Left lung (tissue), 10 donors: ENCODE measurements around the gene NAALADL2. TPM values are rescaled to one million over a fixed set of nuclear protein-coding genes. Genes with fewer than 3 reads are reported as not detected.

Experiments used
- ATAC-seq: fragments of 200-7000 bp; cut with Tn5 transposase; one replicate; pipeline ENCODE4 v1.9.1; 2020; ENCODE audit warnings: moderate library complexity
- DNase-seq, 4 donors: peaks; one replicate each; pipeline ENCODE4 v3.0.0-alpha.2; 2013 to 2020
- H3K27ac ChIP-seq, 2 donors: fragments of 200-600 bp; sonication (generic) in 1 of 2; one replicate each; pipeline versions ENCODE4 v1.5.0 to v1.8.0; 2020 to 2021
- H3K27me3 ChIP-seq, 2 donors: fragments of 200-600 bp; sonication (generic) in 1 of 2; one replicate each; pipeline versions ENCODE4 v1.5.0 to v1.8.0; 2020 to 2021
- H3K36me3 ChIP-seq, 2 donors: fragments of 200-600 bp; sonication (generic) in 1 of 2; one replicate each; pipeline versions ENCODE4 v1.5.0 to v1.8.0; 2020 to 2021
- H3K4me1 ChIP-seq, 2 donors: fragments of 200-600 bp; one replicate each; pipeline ENCODE4 v1.8.0; 2021
- H3K4me3 ChIP-seq, 2 donors: fragments of 200-600 bp; sonication (generic) in 1 of 2; one replicate each; pipeline versions ENCODE4 v1.5.0 to v1.8.0; 2020 to 2021; ENCODE audit warnings: mild to moderate bottlenecking in 1 of 2
- H3K9me3 ChIP-seq, 2 donors: fragments of 200-600 bp; sonication (generic) in 1 of 2; one replicate each; pipeline versions ENCODE4 v1.5.0 to v1.8.0; 2020 to 2021
- CTCF ChIP-seq, 2 donors: fragments of 200-600 bp; sonication (generic) in 1 of 2; IDR thresholded peaks; one replicate each; pipeline versions ENCODE4 v1.5.0 to v1.8.0; 2021; ENCODE audit warnings: antibody characterized with exemption in 2 of 2
- intact Hi-C, 2 donors: fragments of 100-400 bp; cut with DNase I; formaldehyde crosslinking; loops; one replicate each; pipeline versions ENCODE4 v1.11.2 to v1.14.2; 2022
- polyA plus RNA-seq, 6 donors: library from polyadenylated mRNA; unstranded; fragments of 120-200 nt; gene quantifications; one replicate each; pipeline ENCODE4 v1.2.1, GENCODE V29; 2013; ENCODE audit not compliant: insufficient read length in 6 of 6
- total RNA-seq, 2 donors: library from RNA; stranded (reverse); fragmentation: NEBNext Ultra II Directional; extraction: Animal tissue kit (Norgen Biotek cat#: 25700); gene quantifications; one replicate each; pipeline ENCODE4 v1.2.1, GENCODE V29; 2021
- donor health status: DM: no; HTN: yes; CAD: no.
- donor health status: DM: no; HTN: no; CAD: no.

The NAALADL2 gene
- total and polyA plus RNA-seq, 8 donors = 9.8 to 23.3 (median 17.8) TPM

- Histone ChIP-seq H3K36me3 (no peaks in the 10 kb centered on the region), H3K27me3 (no peaks in the 10 kb centered on the region)
- ATAC-seq = no peak
These were observed 407.3 kb downstream of the NAALADL2 start for GRCh38 chr3:175266478-175266877.

GRCh38 chr3:175267121-175267531, 408.0 kb downstream of the NAALADL2 start:
- no peak for ATAC-seq
- no peak for TF ChIP-seq CTCF (IDR thresholded peaks at IDR 0.05)
- H3K36me3 ChIP-seq = no peaks in the 10 kb centered on the region
- H3K9me3 ChIP-seq = no peaks in the 10 kb centered on the region
- intact Hi-C loops = no loop called here
- H3K4me1 ChIP-seq = no peaks in the 10 kb centered on the region
- H3K27me3 ChIP-seq = no peaks in the 10 kb centered on the region
- no peak for DNase-seq
- H3K4me3 ChIP-seq = no peak overlapping the region
- no peak overlapping the region for H3K27ac ChIP-seq

More at GRCh38 chr3:175266478-175266877, 407.3 kb downstream of the NAALADL2 start:
- Histone ChIP-seq H3K27ac (no peak overlapping the region), H3K4me1 (no peaks in the 10 kb centered on the region), H3K4me3 (no peak overlapping the region), H3K9me3 (no peaks in the 10 kb centered on the region)
- no peak for TF ChIP-seq CTCF (IDR thresholded peaks at IDR 0.05)
- DNase-seq = no peak
- intact Hi-C loops = no loop called here

GRCh38 chr3:175267561-175267960, 408.4 kb downstream of the NAALADL2 start:
- Histone ChIP-seq H3K4me1 (no peaks in the 10 kb centered on the region), H3K36me3 (no peaks in the 10 kb centered on the region), H3K27ac (no peak overlapping the region), H3K4me3 (no peak overlapping the region), H3K27me3 (no peaks in the 10 kb centered on the region), H3K9me3 (no peaks in the 10 kb centered on the region)
- DNase-seq (no peak), ATAC-seq (no peak)
- TF ChIP-seq CTCF (IDR thresholded peaks at IDR 0.05) = no peak
- intact Hi-C loops = no loop called here

- no peaks in the 10 kb centered on the region for H3K36me3 ChIP-seq
- no peaks in the 10 kb centered on the region for H3K27me3 ChIP-seq
- no peaks in the 10 kb centered on the region for H3K4me1 ChIP-seq
- ATAC-seq = no peak
- H3K27ac ChIP-seq = no peak overlapping the region
- TF ChIP-seq CTCF (IDR thresholded peaks at IDR 0.05) = no peak
- no peaks in the 10 kb centered on the region for H3K9me3 ChIP-seq
- intact Hi-C loops = no loop called here
- no peak overlapping the region for H3K4me3 ChIP-seq
- no peak for DNase-seq
These were observed 410.3 kb downstream of the NAALADL2 start for GRCh38 chr3:175269394-175269793.

GRCh38 chr3:175270198-175270837, 411.2 kb downstream of the NAALADL2 start:
- H3K36me3 ChIP-seq = no peaks in the 10 kb centered on the region
- TF ChIP-seq CTCF (IDR thresholded peaks at IDR 0.05) = no peak
- ATAC-seq (no peak), DNase-seq (no peak)
- no peak overlapping the region for H3K4me3 ChIP-seq
- no peaks in the 10 kb centered on the region for H3K27me3 ChIP-seq
- intact Hi-C loops = no loop called here
- no peaks in the 10 kb centered on the region for H3K9me3 ChIP-seq
- no peaks in the 10 kb centered on the region for H3K4me1 ChIP-seq
- H3K27ac ChIP-seq = no peak overlapping the region
